Chondrocyte (in vitro differentiated cells): ENCODE results near the gene USP15. TPM values are rescaled to one million over a fixed set of nuclear protein-coding genes. Genes with fewer than 3 reads are reported as not detected.

Source experiments
- total RNA-seq: library from RNA; stranded (reverse); gene quantifications from 3 replicates; pipeline ENCODE4 v1.2.1, GENCODE V29; 2021

USP15 gene
- total RNA-seq, 1 donor from 2014 or later: 48.2 TPM

Other genes starting within 250 kb of the USP15 start
- gene MON2, start 206.4 kb downstream of the USP15 start, total RNA-seq: 42.6 to 73.8 TPM (median 47.2 TPM) in 3 replicates